Measurements from ENCODE around the gene CNTLN. TPM values are rescaled to one million over a fixed set of nuclear protein-coding genes. Genes with fewer than 3 reads are reported as not detected.

CNTLN gene
- total RNA-seq, 4 donors from 2014 or later = 3.9 to 39.6 (median 7.4) TPM

DNA sequence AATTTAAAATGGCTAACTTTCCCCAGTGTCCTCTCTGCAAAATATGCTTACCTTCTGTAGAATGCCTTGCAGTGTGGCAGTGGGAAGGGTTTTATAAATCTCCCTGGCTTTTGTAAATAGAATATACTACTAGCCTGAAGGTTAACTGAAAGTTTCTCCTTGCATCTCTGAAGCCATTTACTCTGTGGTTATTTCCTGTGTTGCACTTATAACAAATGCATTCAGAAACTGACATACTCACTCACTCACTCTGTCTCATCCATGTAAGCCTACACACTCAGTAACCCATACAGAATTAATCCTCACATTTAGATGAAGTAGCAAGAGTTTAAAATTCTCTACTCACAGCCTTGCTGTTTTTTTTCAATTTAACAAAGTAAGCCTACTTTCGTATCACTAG, 356.9 kb downstream of the CNTLN start:
- Histone ChIP-seq H3K36me3 (no peaks in the 10 kb centered on the region), H3K9me3 (no peaks in the 10 kb centered on the region), H3K4me1 (no peaks in the 10 kb centered on the region), H3K4me3 (no peak overlapping the region), H3K27me3 (no peaks in the 10 kb centered on the region), H3K27ac (no peak overlapping the region)
- no peak for TF ChIP-seq POLR2A (IDR thresholded peaks at IDR 0.05)
- TF ChIP-seq, protein P1, sequence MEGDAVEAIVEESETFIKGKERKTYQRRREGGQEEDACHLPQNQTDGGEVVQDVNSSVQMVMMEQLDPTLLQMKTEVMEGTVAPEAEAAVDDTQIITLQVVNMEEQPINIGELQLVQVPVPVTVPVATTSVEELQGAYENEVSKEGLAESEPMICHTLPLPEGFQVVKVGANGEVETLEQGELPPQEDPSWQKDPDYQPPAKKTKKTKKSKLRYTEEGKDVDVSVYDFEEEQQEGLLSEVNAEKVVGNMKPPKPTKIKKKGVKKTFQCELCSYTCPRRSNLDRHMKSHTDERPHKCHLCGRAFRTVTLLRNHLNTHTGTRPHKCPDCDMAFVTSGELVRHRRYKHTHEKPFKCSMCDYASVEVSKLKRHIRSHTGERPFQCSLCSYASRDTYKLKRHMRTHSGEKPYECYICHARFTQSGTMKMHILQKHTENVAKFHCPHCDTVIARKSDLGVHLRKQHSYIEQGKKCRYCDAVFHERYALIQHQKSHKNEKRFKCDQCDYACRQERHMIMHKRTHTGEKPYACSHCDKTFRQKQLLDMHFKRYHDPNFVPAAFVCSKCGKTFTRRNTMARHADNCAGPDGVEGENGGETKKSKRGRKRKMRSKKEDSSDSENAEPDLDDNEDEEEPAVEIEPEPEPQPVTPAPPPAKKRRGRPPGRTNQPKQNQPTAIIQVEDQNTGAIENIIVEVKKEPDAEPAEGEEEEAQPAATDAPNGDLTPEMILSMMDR (IDR thresholded peaks at IDR 0.05) = no peak
- DNase-seq = no peak

DNA sequence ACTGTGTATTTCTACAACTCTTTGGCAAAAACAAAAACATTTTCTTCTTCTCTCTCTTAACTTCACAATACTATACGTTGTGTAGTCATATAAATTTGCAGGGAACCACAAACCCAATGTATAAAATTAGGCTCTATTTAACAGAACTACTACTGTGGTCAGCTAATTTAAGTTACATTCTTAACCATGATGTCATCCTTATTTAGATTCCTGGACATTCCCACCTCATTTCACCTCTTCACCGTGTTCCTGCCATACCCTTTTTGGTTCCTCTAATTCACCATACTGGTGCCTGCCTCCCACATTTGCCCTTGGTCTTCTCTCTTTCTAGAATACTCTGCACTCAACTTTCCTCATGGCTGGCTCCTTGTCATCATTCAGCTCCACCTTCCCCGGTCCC, 368.4 kb downstream of the CNTLN start:
- H3K4me1 ChIP-seq = no peaks in the 10 kb centered on the region
- TF ChIP-seq POLR2A (IDR thresholded peaks at IDR 0.05) = no peak
- TF ChIP-seq, protein P1 (IDR thresholded peaks at IDR 0.05) = no peak
- H3K27ac ChIP-seq = no peak overlapping the region
- H3K9me3 ChIP-seq = no peaks in the 10 kb centered on the region
- H3K4me3 ChIP-seq = no peak overlapping the region
- no peak for DNase-seq
- no peaks in the 10 kb centered on the region for H3K36me3 ChIP-seq
- H3K27me3 ChIP-seq = no peaks in the 10 kb centered on the region

DNA sequence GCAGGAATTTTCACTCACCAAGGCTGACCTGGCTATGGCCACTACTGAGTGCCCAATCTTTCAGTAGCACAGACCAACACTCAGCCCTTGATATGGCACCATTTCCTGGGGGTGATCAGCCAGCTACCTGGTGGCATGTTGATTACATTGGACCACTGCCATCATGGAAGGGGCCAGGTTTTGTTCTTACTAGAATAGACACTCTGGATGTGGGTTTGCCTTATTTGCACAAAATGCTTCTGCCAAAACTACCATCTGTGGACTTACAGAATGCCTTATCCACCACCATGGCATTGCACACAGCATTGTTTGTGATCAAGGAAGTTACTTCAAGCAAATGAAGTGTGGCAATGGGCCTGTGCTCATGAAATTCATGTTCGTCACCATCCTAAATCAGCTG, 374.3 kb downstream of the CNTLN start:
- TF ChIP-seq, protein P1 (IDR thresholded peaks at IDR 0.05) = no peak
- no peak for TF ChIP-seq POLR2A (IDR thresholded peaks at IDR 0.05)
- Histone ChIP-seq H3K9me3 (no peaks in the 10 kb centered on the region), H3K4me3 (no peak overlapping the region), H3K27me3 (no peaks in the 10 kb centered on the region), H3K4me1 (no peaks in the 10 kb centered on the region), H3K36me3 (no peaks in the 10 kb centered on the region), H3K27ac (no peak overlapping the region)
- DNase-seq = no peak

DNA sequence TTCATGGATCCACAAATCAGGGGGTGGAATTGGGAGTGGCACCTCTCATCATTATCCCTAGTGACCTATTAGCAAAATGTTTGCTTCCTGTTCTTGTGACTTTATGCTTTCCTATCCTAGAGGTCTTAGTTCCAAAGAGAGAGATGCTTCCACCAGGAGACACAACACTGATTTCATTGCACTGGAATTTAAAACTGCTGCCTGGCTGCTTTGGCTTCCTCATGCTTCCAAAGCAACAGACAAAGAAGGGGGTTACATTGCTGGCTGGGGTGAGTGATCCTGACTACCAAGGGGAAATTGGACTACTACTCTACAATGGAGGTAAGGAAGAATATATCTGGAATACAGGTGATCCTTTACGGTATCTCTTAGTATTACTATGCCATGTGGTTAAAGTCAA, 374.9 kb downstream of the CNTLN start:
- no peaks in the 10 kb centered on the region for H3K36me3 ChIP-seq
- H3K4me3 ChIP-seq = no peak overlapping the region
- no peak overlapping the region for H3K27ac ChIP-seq
- no peaks in the 10 kb centered on the region for H3K4me1 ChIP-seq
- TF ChIP-seq POLR2A (IDR thresholded peaks at IDR 0.05) = no peak
- TF ChIP-seq, protein P1 (IDR thresholded peaks at IDR 0.05) = no peak
- H3K9me3 ChIP-seq = no peaks in the 10 kb centered on the region
- H3K27me3 ChIP-seq = no peaks in the 10 kb centered on the region
- no peak for DNase-seq

DNA sequence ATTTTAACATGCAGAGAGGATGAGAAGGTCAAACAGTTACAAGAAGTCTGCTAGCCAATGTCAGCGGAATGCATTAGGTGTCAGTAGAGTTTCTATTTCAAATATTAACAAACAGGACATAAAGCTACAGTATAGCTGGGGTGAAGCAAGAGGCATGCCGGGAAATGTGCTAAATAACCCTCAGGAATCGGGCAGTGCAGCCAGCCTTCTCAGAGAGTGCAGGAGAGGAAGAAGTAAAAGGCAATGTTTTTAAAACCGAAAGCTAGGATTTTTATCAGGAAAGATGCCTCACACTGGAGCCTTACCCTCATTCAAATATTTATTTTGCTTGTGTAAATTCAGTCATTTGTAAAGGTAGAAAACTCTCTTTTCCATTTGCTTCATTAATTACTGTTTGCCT, 384.9 kb downstream of the CNTLN start:
- Histone ChIP-seq H3K4me3 (no peak overlapping the region), H3K36me3 (no peaks in the 10 kb centered on the region), H3K27me3 (no peaks in the 10 kb centered on the region), H3K9me3 (no peaks in the 10 kb centered on the region), H3K27ac (no peak overlapping the region), H3K4me1 (no peaks in the 10 kb centered on the region)
- no peak for DNase-seq
- TF ChIP-seq, protein P1 (IDR thresholded peaks at IDR 0.05) = no peak
- TF ChIP-seq POLR2A (IDR thresholded peaks at IDR 0.05) = no peak
